GM10248 (cell line): ENCODE data around the gene TELO2.
"Not testable (repeated sequence)": the region's sequence is repeated elsewhere in the genome, so short reads cannot be mapped to it uniquely, and the experiment has no call there.

ENCODE experiments used
- CTCF ChIA-PET: fragments of 300-600 bp; sonication (Branson Sonifier 250); formaldehyde crosslinking; extraction: SDS; loops from one replicate; lab custom pipeline; 2021; ENCODE audit warnings: antibody characterized with exemption; lab: Yijun Ruan, JAX
- POLR2A ChIA-PET: fragments of 350-650 bp; sonication (Branson Sonifier 250); formaldehyde crosslinking; extraction: SDS; loops from one replicate; lab custom pipeline; 2020; ENCODE audit warnings: antibody characterized with exemption; lab: Yijun Ruan, JAX
- DNase-seq: peaks from one replicate; pipeline ENCODE4 v3.0.0; 2012; ENCODE audit errors: extremely low spot score
- TF ChIP-seq, protein P1 (sequence below): IDR thresholded peaks from 2 replicates; pipeline ENCODE4 v1.5.1; 2012; ENCODE audit warnings: mild to moderate bottlenecking, low read depth; ENCODE audit errors: extremely low read depth, missing control alignments, control extremely low read depth

The TELO2 gene

DNA sequence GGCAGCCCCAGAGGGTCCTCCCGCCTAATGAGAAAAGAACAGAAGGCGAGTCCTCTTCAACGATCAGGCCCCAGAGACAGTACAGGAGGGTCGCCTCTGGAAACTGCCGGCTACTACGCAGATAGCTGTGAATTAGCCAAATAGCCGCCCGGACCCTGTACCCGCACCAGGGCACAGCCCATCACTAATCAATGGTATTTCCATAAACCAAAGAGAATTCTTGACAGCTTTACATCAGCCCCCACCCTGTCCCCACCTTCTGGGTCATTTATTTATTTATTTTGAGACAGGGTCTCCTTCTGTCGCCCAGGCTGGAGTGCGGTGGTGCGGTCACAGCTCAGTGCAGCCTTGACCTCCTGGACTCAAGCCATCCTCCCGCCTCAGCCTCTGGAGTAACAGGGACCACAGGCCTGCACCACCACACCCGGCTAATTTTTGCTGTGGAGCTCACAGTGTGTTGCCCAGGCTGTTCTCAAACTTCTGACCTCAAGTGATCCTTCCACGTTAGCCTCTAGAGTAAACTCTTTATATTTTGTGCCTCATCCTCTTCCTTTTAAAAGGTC lies 17.5 kb upstream of the TELO2 start:
- TF ChIP-seq, protein P1, sequence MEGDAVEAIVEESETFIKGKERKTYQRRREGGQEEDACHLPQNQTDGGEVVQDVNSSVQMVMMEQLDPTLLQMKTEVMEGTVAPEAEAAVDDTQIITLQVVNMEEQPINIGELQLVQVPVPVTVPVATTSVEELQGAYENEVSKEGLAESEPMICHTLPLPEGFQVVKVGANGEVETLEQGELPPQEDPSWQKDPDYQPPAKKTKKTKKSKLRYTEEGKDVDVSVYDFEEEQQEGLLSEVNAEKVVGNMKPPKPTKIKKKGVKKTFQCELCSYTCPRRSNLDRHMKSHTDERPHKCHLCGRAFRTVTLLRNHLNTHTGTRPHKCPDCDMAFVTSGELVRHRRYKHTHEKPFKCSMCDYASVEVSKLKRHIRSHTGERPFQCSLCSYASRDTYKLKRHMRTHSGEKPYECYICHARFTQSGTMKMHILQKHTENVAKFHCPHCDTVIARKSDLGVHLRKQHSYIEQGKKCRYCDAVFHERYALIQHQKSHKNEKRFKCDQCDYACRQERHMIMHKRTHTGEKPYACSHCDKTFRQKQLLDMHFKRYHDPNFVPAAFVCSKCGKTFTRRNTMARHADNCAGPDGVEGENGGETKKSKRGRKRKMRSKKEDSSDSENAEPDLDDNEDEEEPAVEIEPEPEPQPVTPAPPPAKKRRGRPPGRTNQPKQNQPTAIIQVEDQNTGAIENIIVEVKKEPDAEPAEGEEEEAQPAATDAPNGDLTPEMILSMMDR = no peak

DNA sequence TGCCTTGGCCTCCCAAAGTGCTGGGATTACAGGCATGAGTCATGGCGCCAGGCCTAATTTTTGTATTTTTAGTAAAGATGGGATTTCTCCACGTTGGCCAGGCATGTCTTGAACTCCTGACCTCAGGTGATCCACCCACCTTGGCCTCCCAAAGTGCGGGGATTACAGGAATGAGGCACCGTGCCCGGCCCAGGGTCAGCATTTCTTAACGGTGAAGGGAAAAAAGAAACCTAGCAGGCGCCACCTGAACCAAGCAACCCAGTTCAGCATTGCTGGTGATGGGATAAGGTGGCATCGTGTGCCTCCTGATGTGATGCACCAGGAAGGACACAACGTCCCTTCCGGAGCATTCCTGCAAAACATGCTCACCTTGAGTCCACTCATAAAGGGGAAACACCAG lies 16.1 kb upstream of the TELO2 start:
- POLR2A ChIA-PET = no interaction called here
- no peak for DNase-seq
- TF ChIP-seq, protein P1 = no peak
- CTCF ChIA-PET = no interaction called here

More for the DNA sequence above, 17.5 kb upstream of the TELO2 start:
- ChIA-PET POLR2A (no interaction called here), CTCF (no interaction called here)
- DNase-seq = no peak

DNA sequence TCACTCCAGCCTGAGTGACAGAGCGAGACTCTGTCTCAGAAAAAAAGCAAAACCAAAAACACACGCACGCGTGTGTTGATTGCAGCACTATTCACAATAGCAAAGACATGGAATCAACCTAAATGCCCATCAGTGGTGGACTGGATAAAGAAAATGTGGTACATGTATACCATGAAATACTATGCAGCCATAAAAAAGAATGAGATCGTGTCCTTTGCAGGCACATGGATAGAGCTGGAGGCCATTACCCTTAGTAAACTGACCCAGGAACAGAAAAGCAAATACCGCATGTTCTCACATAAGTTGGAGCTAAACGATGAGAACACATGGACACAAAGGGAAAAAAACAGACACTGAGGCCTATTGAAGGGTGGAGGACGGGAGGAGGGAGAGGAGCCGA lies 14.2 kb upstream of the TELO2 start:
- DNase-seq, CTCF ChIA-PET, POLR2A ChIA-PET: not testable (repeated sequence)

DNA sequence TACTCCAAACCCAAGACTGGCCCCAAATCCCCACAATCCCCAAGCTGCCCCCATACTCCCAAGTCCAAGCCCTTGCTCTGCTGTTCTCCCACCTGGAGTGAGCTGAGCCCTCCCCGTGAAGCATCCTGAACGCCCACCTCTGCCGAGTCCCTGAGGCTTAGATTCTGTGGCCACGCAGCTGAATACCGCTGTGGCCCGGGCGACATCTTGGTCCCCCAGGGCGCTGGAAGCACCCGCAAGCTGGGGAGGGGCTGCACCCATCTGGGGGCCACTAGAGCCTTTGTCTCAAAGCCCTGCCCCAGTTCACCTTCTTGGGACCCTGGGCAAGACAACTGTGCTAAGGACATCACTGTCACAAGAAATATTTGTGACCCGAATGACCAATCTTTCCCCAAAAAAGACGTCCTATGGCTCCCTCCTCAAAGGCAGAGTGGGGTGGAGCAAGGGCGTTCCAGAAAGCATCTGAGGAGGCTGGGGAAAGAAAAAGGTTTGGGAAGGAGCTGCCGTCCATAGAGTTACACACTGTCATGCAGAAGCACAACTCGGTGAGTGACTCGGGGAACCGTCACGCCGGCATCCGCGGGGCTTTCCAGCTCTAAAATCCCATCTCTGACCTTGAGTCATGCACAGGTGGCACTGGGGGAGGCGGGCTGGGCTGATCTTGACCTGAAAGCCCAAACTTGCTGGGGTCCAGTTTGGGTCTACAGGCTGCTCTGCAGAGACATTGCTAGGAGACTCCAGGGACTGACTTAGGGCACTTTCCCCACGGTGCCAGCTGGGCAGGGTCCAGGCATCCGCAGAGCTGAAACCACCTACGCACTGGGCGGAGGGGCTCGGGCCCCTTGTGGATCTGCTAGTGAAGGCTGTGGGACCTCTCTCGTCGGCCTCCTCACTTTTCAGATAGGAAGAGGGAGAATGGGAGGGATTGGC lies 11.0 kb upstream of the TELO2 start:
- no peak for DNase-seq
- TF ChIP-seq, protein P1 = no peak
- POLR2A ChIA-PET = no interaction called here
- CTCF ChIA-PET = no interaction called here

DNA sequence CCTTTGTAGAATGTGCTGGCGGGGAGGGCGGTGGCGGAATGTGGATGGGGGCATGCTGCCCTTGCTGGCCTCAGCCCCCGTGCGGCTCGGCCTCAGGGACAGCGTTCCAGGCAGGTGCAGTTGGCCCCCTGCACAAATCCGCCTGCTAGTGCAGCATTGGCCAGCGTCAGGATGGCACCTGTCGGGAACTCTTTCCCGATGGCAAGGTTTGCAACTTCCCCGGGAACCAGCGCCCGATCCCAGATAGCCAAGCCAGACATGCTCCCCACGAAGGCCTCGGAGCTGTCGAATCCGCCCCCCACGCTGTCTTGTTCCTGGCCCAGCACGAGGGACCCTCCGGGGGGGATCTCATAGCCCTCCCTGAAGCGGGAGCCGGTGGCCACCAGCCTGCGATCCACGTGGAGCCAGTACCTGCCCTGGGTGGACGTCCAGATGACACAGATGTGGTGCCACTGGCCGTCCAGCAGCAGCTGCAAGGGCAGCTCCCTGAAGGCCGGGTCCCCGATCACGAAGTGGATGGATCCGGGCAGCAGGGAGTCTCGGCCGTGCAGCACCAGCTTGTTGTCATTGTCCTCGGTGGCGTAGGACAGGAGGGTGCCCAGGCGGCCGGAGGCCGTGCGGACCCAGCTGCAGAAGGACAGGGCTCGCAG lies 7.2 kb upstream of the TELO2 start:
- ChIA-PET POLR2A (no interaction called here), CTCF (no interaction called here)
- DNase-seq = no peak
- TF ChIP-seq, protein P1 = no peak

DNA sequence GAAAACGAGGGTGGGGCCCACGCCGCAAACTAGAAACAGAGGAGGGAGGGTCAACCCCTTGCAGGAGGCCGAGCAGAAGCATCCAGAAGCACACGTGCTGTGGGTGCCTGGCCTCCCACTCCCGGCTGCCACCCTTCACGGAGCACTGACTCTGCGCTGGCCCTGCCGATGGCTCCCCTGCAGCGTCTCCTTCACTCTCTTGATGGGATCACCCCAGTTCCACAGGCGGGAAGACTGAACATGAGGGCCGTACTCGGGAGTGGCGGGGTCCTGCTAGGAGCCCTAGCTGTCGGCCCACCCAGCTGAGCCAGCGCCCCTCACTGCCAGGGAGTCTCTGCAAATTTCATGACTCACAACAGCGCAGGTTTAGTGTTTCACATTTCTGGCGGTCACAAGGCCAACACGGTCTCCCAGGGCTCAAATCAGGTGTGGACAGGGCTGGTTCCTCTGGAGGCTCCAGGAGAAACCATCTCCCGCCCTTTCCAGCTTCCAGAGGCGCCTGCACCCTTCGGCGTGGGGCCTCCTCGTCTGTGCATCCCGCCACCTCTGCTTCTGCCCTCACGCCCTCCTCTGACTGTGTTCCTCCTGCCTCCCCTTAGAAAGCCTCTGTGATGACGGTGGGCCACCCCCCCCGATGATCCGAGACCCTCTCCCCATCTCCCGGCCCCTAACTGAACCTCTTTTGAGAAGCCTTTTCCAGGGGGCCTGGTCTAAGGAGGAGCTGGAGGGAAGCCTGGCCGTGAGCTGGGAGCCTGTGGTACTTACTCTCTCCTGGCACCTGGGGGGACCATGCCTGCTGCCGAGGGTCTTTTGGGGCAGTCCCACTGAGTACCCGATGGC lies 6.4 kb upstream of the TELO2 start:
- POLR2A ChIA-PET = no interaction called here
- DNase-seq = no peak
- CTCF ChIA-PET = no interaction called here
- TF ChIP-seq, protein P1 = no peak
